DMS53 (cell line): ENCODE data around the gene CNST.
"Not testable (repeated sequence)": the region's sequence is repeated elsewhere in the genome, so short reads cannot be mapped to it uniquely, and the experiment has no call there.

Experiments used
- DNase-seq: peaks from one replicate; lab custom pipeline; 2025; lab: John Stamatoyannopoulos, UW

The CNST gene

GRCh38 chr1:246583448-246584185 is 17.4 kb downstream of the CNST start:
- DNase-seq: peak; percentile 77

GRCh38 chr1:246587032-246587431 is 20.8 kb downstream of the CNST start:
- no peak for DNase-seq

- DNase-seq: no peak
Observed at GRCh38 chr1:246587606-246588005, 21.4 kb downstream of the CNST start.

GRCh38 chr1:246588159-246588721 is 22.0 kb downstream of the CNST start:
- no peak for DNase-seq

- DNase-seq: not testable (repeated sequence)
Observed at GRCh38 chr1:246589919-246590318, 23.7 kb downstream of the CNST start.

GRCh38 chr1:246591047-246591446 is 24.8 kb downstream of the CNST start:
- no peak for DNase-seq

GRCh38 chr1:246591504-246591903 is 25.2 kb downstream of the CNST start:
- no peak for DNase-seq

GRCh38 chr1:246591958-246592357 is 25.7 kb downstream of the CNST start:
- no peak for DNase-seq

GRCh38 chr1:246592695-246593094 is 26.4 kb downstream of the CNST start:
- DNase-seq: no peak

GRCh38 chr1:246595146-246595545 is 28.9 kb downstream of the CNST start:
- DNase-seq: no peak

- DNase-seq: peak; percentile 68
Observed at GRCh38 chr1:246597340-246597739, 31.1 kb downstream of the CNST start.

- DNase-seq: no peak
Observed at GRCh38 chr1:246597971-246598370, 31.7 kb downstream of the CNST start.

- DNase-seq: no peak
Observed at GRCh38 chr1:246599315-246599714, 33.1 kb downstream of the CNST start.

- DNase-seq: no peak
Observed at GRCh38 chr1:246600579-246600978, 34.3 kb downstream of the CNST start.

GRCh38 chr1:246602194-246602593 is 35.9 kb downstream of the CNST start:
- no peak for DNase-seq

- not testable (repeated sequence) for DNase-seq
Observed at GRCh38 chr1:246605231-246605630, 39.0 kb downstream of the CNST start.

- DNase-seq: no peak
Observed at GRCh38 chr1:246607462-246607861, 41.2 kb downstream of the CNST start.

- peak; percentile 98 for DNase-seq
Observed at GRCh38 chr1:246608616-246609376, 42.5 kb downstream of the CNST start.

- no peak for DNase-seq
Observed at GRCh38 chr1:246609632-246610031, 43.4 kb downstream of the CNST start.

- DNase-seq: no peak
Observed at GRCh38 chr1:246613096-246613758, 47.0 kb downstream of the CNST start.

GRCh38 chr1:246617156-246617555 is 50.9 kb downstream of the CNST start:
- DNase-seq: no peak

GRCh38 chr1:246617768-246618167 is 51.5 kb downstream of the CNST start:
- DNase-seq: no peak
